Fibroblast of mammary gland (primary cell): ENCODE data around the gene RCOR3.
A peak's percentile ranks its signal among the peaks of the same experiment; 100 is the strongest.

ENCODE experiments used
- DNase-seq: peaks from one replicate; pipeline ENCODE4 v3.0.0-alpha.2; 2010; ENCODE audit warnings: low read depth
- H3K4me3 ChIP-seq: 2 replicates; pipeline ENCODE4 v1.5.1; 2011; ENCODE audit warnings: low read depth, mild to moderate bottlenecking, low read length, moderate library complexity; ENCODE audit not compliant: control insufficient read depth
- CTCF ChIP-seq: conservative IDR thresholded peaks from 2 replicates; pipeline ENCODE4 v1.5.1; 2011; ENCODE audit warnings: low read depth, low read length, inconsistent platforms; ENCODE audit not compliant: control insufficient read depth, insufficient read depth

Gene RCOR3

GRCh38 chr1:211267204-211267857 is 8.2 kb downstream of the RCOR3 start:
- DNase-seq = no peak
- no peak for TF ChIP-seq CTCF
- H3K4me3 ChIP-seq = no peak overlapping the region

DNA sequence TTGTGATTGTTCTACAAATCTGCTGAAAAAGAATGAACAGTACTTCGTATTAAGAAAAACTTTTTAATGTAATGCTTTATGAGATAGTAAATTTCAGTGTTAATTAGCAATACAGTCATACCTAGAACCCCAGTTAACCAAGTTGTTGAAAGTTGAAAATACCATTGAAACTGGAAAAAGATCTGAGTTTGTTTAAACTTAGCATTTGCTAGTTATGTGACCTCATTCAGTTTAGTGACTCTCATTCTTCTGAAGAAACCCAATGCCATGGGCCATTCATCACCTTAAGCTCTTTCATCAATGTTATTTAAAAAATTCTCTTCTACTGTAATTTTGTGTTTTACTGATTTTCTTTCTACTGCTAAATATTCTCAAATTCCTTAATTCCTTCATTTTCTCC is 20.2 kb downstream of the RCOR3 start:
- DNase-seq = no peak
- no peak for TF ChIP-seq CTCF
- no peak overlapping the region for H3K4me3 ChIP-seq

DNA sequence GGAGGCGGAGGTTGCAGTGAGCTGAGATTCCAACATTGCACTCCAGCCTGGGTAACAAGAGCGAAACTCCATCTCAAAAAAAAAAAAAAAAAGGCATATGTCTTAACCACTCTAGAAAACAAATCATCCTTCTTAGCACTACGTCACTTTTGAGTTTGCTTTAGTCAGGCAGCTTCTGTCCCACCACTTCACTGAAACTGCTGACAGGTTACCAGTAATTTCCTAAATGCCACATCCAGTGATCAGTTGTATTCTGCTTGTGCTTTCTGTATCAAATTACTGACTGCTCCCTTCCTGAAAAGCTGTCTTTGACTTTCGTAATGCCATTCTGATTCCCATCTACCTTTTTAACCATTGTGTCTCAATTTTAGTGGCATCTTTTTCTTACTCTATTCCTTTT is 21.7 kb downstream of the RCOR3 start:
- no peak overlapping the region for H3K4me3 ChIP-seq
- DNase-seq = no peak
- TF ChIP-seq CTCF = no peak

- DNase-seq = no peak
- H3K4me3 ChIP-seq = no peak overlapping the region
- TF ChIP-seq CTCF = no peak
Observed at GRCh38 chr1:211281320-211282022, 22.3 kb downstream of the RCOR3 start.

GRCh38 chr1:211282023-211282373 is 22.8 kb downstream of the RCOR3 start:
- no peak for TF ChIP-seq CTCF
- no peak overlapping the region for H3K4me3 ChIP-seq
- DNase-seq = no peak

- DNase-seq = peak; percentile 87
- no peak overlapping the region for H3K4me3 ChIP-seq
- no peak for TF ChIP-seq CTCF
Observed at GRCh38 chr1:211285196-211285595, 26.0 kb downstream of the RCOR3 start.
